Stomach (tissue), 4 donors: Measurements from ENCODE around the gene KCTD13.

Experiments
- EP300 ChIP-seq: sonication (generic); formaldehyde crosslinking; IDR thresholded peaks from one replicate; pipeline ENCODE4 v1.6.1; 2017; ENCODE audit warnings: antibody characterized with exemption
- POLR2A ChIP-seq, 4 donors: fragments of 450-650 bp; IDR thresholded peaks; one replicate each; pipeline ENCODE4 v1.6.1; 2016; ENCODE audit warnings: antibody characterized with exemption in 4 of 4, control low read depth in 2 of 4, mild to moderate bottlenecking in 1 of 4, moderate library complexity in 1 of 4
- POLR2AphosphoS5 ChIP-seq, 3 donors: sonication (generic); formaldehyde crosslinking; IDR thresholded peaks; one replicate each; pipeline ENCODE4 v1.6.1; 2016; ENCODE audit warnings: antibody characterized with exemption in 3 of 3
- TF ChIP-seq, protein P1 (sequence below), 7 experiments: fragments of 450-650 bp in 4 of 7; fragments of 200-600 bp in 3 of 7; sonication (generic) in 3 of 7; IDR thresholded peaks; one replicate each; pipeline ENCODE4 v1.5.1; 2016 to 2019; ENCODE audit warnings: antibody characterized with exemption in 7 of 7, control low read depth in 2 of 7, mild to moderate bottlenecking in 1 of 7

DNA sequence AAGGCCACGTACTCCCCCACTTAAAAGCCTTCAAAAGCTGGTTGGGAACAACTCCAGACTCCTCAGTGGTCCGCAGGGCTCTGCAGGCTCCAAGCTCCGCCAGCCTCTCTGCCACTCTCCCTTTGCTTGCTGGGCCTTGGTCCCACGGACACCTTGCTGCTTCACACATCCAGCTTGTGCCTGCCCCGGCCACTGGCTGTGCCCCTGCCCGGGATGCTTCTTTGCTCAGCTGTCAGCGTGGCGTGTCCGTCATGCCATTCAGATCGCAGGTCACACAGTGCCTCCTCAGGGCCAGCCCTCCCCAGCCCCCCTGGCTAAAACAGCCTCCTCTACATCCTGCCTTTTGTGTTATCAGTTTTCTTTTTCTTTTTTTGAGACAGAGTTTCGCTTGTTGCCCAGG, 13.9 kb downstream of the KCTD13 start:
- TF ChIP-seq, protein P1, sequence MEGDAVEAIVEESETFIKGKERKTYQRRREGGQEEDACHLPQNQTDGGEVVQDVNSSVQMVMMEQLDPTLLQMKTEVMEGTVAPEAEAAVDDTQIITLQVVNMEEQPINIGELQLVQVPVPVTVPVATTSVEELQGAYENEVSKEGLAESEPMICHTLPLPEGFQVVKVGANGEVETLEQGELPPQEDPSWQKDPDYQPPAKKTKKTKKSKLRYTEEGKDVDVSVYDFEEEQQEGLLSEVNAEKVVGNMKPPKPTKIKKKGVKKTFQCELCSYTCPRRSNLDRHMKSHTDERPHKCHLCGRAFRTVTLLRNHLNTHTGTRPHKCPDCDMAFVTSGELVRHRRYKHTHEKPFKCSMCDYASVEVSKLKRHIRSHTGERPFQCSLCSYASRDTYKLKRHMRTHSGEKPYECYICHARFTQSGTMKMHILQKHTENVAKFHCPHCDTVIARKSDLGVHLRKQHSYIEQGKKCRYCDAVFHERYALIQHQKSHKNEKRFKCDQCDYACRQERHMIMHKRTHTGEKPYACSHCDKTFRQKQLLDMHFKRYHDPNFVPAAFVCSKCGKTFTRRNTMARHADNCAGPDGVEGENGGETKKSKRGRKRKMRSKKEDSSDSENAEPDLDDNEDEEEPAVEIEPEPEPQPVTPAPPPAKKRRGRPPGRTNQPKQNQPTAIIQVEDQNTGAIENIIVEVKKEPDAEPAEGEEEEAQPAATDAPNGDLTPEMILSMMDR (IDR thresholded peaks at IDR 0.05), result no peak
- TF ChIP-seq POLR2A (IDR thresholded peaks at IDR 0.05) (no peak), POLR2AphosphoS5 (IDR thresholded peaks at IDR 0.05) (no peak), EP300 (no peak)
